PFSK-1 (cell line): ENCODE data around the gene COQ10B.

Source experiments
- FOXP2 ChIP-seq: optimal IDR thresholded peaks from 2 replicates; pipeline ENCODE3; 2011; ENCODE audit warnings: borderline replicate concordance, control low read depth, inconsistent platforms; ENCODE audit not compliant: insufficient read depth; ENCODE audit errors: extremely low read length, extremely low read depth
- POLR2AphosphoS5 ChIP-seq: IDR thresholded peaks from 2 replicates; pipeline ENCODE4 v1.6.1; 2012; ENCODE audit warnings: low read depth, mild to moderate bottlenecking, control low read depth, low read length, moderate library complexity
- SIN3A ChIP-seq: IDR thresholded peaks from 2 replicates; pipeline ENCODE4 v1.6.1; 2012; ENCODE audit warnings: mild to moderate bottlenecking, low read length, moderate library complexity, borderline replicate concordance; ENCODE audit not compliant: insufficient read depth
- TF ChIP-seq, protein P1 (sequence below), 2 experiments: IDR thresholded peaks; 2 replicates each; pipeline versions ENCODE4 v1.6.1 to v1.8.0; 2011 to 2012; ENCODE audit warnings: low read depth in 2 of 2, low read length in 2 of 2, control low read depth in 1 of 2, inconsistent platforms in 1 of 2, mild to moderate bottlenecking in 1 of 2, moderate library complexity in 1 of 2; ENCODE audit not compliant: insufficient read depth in 1 of 2

- TF ChIP-seq POLR2AphosphoS5 (no peak), SIN3A (no peak), FOXP2 (no peak)
- TF ChIP-seq, protein P1, sequence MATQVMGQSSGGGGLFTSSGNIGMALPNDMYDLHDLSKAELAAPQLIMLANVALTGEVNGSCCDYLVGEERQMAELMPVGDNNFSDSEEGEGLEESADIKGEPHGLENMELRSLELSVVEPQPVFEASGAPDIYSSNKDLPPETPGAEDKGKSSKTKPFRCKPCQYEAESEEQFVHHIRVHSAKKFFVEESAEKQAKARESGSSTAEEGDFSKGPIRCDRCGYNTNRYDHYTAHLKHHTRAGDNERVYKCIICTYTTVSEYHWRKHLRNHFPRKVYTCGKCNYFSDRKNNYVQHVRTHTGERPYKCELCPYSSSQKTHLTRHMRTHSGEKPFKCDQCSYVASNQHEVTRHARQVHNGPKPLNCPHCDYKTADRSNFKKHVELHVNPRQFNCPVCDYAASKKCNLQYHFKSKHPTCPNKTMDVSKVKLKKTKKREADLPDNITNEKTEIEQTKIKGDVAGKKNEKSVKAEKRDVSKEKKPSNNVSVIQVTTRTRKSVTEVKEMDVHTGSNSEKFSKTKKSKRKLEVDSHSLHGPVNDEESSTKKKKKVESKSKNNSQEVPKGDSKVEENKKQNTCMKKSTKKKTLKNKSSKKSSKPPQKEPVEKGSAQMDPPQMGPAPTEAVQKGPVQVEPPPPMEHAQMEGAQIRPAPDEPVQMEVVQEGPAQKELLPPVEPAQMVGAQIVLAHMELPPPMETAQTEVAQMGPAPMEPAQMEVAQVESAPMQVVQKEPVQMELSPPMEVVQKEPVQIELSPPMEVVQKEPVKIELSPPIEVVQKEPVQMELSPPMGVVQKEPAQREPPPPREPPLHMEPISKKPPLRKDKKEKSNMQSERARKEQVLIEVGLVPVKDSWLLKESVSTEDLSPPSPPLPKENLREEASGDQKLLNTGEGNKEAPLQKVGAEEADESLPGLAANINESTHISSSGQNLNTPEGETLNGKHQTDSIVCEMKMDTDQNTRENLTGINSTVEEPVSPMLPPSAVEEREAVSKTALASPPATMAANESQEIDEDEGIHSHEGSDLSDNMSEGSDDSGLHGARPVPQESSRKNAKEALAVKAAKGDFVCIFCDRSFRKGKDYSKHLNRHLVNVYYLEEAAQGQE (IDR thresholded peaks at IDR 0.05; ENCODE audit: insufficient read depth in 1 of 2, low read depth in 2 of 2, low read length in 2 of 2), result no peak
These were observed 24.4 kb downstream of the COQ10B start for GRCh38 chr2:197477797-197478196.
